NCI-H1694 (cell line): ENCODE results near the gene CRHR2.

Source experiments
- DNase-seq: peaks from one replicate; lab custom pipeline; 2025; lab: John Stamatoyannopoulos, UW

Gene CRHR2

GRCh38 chr7:30618080-30618676, 64.1 kb downstream of the CRHR2 start:
- DNase-seq, result no peak

GRCh38 chr7:30617359-30617758, 64.9 kb downstream of the CRHR2 start:
- no peak for DNase-seq

GRCh38 chr7:30616318-30616717, 65.9 kb downstream of the CRHR2 start:
- no peak for DNase-seq

- no peak for DNase-seq
Measured at GRCh38 chr7:30613366-30614325, 68.6 kb downstream of the CRHR2 start.

GRCh38 chr7:30612658-30613265, 69.5 kb downstream of the CRHR2 start:
- no peak for DNase-seq

- DNase-seq, result no peak
Measured at GRCh38 chr7:30605832-30606231, 76.4 kb downstream of the CRHR2 start.

GRCh38 chr7:30604901-30605300, 77.4 kb downstream of the CRHR2 start:
- DNase-seq, result no peak
